HG02852 (cell line): Measurements from ENCODE around the gene TBC1D22A.
"Not testable (repeated sequence)": the region's sequence is repeated elsewhere in the genome, so short reads cannot be mapped to it uniquely, and the experiment has no call there.

Source experiments
- ATAC-seq: cut with Tn5 transposase; IDR thresholded peaks from one replicate; pipeline ENCODE4 v1.9.1; 2021; ENCODE audit warnings: mild to moderate bottlenecking, moderate library complexity; ENCODE audit not compliant: unreplicated experiment

TBC1D22A gene

GRCh38 chr22:47170511-47171440 lies 408.3 kb downstream of the TBC1D22A start:
- ATAC-seq, result not testable (repeated sequence)

- ATAC-seq, result no peak
Observed at GRCh38 chr22:47171441-47172221, 409.2 kb downstream of the TBC1D22A start.

- ATAC-seq, result no peak
Observed at GRCh38 chr22:47172771-47173534, 410.5 kb downstream of the TBC1D22A start.

- ATAC-seq, result no peak
Observed at GRCh38 chr22:47173535-47174021, 411.1 kb downstream of the TBC1D22A start.

GRCh38 chr22:47174096-47174495 lies 411.6 kb downstream of the TBC1D22A start:
- ATAC-seq, result no peak

GRCh38 chr22:47174671-47175112 lies 412.2 kb downstream of the TBC1D22A start:
- no peak for ATAC-seq

GRCh38 chr22:47175151-47176025 lies 412.9 kb downstream of the TBC1D22A start:
- no peak for ATAC-seq

GRCh38 chr22:47176026-47176389 lies 413.6 kb downstream of the TBC1D22A start:
- ATAC-seq, result no peak

- no peak for ATAC-seq
Observed at GRCh38 chr22:47176573-47177333, 414.3 kb downstream of the TBC1D22A start.

GRCh38 chr22:47177334-47177815 lies 414.9 kb downstream of the TBC1D22A start:
- ATAC-seq, result no peak

GRCh38 chr22:47178339-47178738 lies 415.9 kb downstream of the TBC1D22A start:
- ATAC-seq, result no peak

GRCh38 chr22:47180796-47181195 lies 418.3 kb downstream of the TBC1D22A start:
- no peak for ATAC-seq

- ATAC-seq, result no peak
Observed at GRCh38 chr22:47187176-47187957, 424.9 kb downstream of the TBC1D22A start.

- ATAC-seq, result no peak
Observed at GRCh38 chr22:47188261-47189055, 426.0 kb downstream of the TBC1D22A start.

- no peak for ATAC-seq
Observed at GRCh38 chr22:47189056-47189916, 426.8 kb downstream of the TBC1D22A start.

GRCh38 chr22:47190276-47190956 lies 428.0 kb downstream of the TBC1D22A start:
- no peak for ATAC-seq
